ENCODE results near the gene MALAT1. TPM values are rescaled to one million over a fixed set of nuclear protein-coding genes. Genes with fewer than 3 reads are reported as not detected.

Gene MALAT1
- total and polyA plus RNA-seq, 2 of the 13 experiments (the other 11 are each of a cell fraction or from before 2014, with no cell fraction given), result 143 to 1,237 TPM

DNA sequence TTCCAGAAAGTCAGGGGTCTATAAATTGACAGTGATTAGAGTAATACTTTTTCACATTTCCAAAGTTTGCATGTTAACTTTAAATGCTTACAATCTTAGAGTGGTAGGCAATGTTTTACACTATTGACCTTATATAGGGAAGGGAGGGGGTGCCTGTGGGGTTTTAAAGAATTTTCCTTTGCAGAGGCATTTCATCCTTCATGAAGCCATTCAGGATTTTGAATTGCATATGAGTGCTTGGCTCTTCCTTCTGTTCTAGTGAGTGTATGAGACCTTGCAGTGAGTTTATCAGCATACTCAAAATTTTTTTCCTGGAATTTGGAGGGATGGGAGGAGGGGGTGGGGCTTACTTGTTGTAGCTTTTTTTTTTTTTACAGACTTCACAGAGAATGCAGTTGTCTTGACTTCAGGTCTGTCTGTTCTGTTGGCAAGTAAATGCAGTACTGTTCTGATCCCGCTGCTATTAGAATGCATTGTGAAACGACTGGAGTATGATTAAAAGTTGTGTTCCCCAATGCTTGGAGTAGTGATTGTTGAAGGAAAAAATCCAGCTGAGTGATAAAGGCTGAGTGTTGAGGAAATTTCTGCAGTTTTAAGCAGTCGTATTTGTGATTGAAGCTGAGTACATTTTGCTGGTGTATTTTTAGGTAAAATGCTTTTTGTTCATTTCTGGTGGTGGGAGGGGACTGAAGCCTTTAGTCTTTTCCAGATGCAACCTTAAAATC lies 5.3 kb downstream of the MALAT1 start:
- Histone ChIP-seq H3K4me1 (ENCODE audit: insufficient read depth, low read length) (peaks cover 57% of the 10 kb centered on the region), H3K9me3 (ENCODE audit: low read length) (no peaks in the 10 kb centered on the region), H3K79me2 (ENCODE audit: insufficient read depth, low read length) (peaks cover 70% of the 10 kb centered on the region), H3K27me3 (ENCODE audit: control insufficient read depth in 1 of 2, insufficient read depth in 2 of 2, low read length in 2 of 2) (no peaks in the 10 kb centered on the region; a peak in 2 of 5 replicates), H3K36me3 (replicated peaks in 1 of 2; ENCODE audit: control insufficient read depth in 1 of 2, insufficient read depth in 2 of 2, low read length in 2 of 2) (peaks cover 6 to 40% of the 10 kb centered on the region in 2 experiments), H3K4me2 (ENCODE audit: low read depth, low read length) (peak overlapping the region; percentile 78), H4K20me1 (ENCODE audit: insufficient read depth, low read length) (peaks cover 77% of the 10 kb centered on the region), H3K27ac (ENCODE audit: extremely low read length, insufficient read depth, low read length) (no peak overlapping the region), H2AFZ (ENCODE audit: low read length) (no peak overlapping the region), H3K4me3 (replicated peaks in 1 of 3; ENCODE audit: insufficient read depth in 1 of 3, low read depth in 2 of 3, low read length in 3 of 3) (peak overlapping the region; percentile 85 to 93 (median 89); a peak in 5 of 6 replicates), H3K9ac (ENCODE audit: insufficient read depth, low read depth, low read length) (peak overlapping the region; percentile 99)
- BruUV-seq (replicated peaks), result no TSS peak
- no peak for FAIRE-seq
- CTCF ChIA-PET (ENCODE audit: low intra/inter-chr PET ratio, low total read pairs), result no interaction called here
- intact Hi-C loops (cut with micrococcal nuclease; ENCODE audit: unreplicated experiment) (loop anchor here (2.0 kb wide), 1 partner anchor 81 kb away; the partner anchor contains the start of gene NEAT1), in situ Hi-C loops (cut with HindIII; ENCODE audit: extremely low pct_ligation_motif_present, low pct_unique_long_range_greater_than_20kb) (loop anchor here (10.0 kb wide), 1 partner anchor 49 kb away; no protein-coding TSS in a partner anchor)
- DNase-seq (ENCODE audit: low spot score), result no peak
- WGBS (ENCODE audit: low lambda C conversion rate), result 25% methylated on average over 3 of the region's 3 CpGs
- ATAC-seq, result no peak
- POLR2A ChIA-PET, result interaction anchor here (0.6 to 27.3 kb wide), 13 partner anchors 6 to 146 kb away, joined by 3 to 1590 read pairs (median 4); partner anchors contain the start of genes FRMD8, MALAT1, NEAT1 and SCYL1
- TF ChIP-seq DMAP1 (CRISPR knock-in tag; IDR thresholded peaks at IDR 0.05), result no peak
- no peak for TF ChIP-seq SETDB1 (CRISPR knock-in tag; IDR thresholded peaks at IDR 0.05; ENCODE audit: borderline replicate concordance)
- TF ChIP-seq POLR2G (IDR thresholded peaks at IDR 0.05; ENCODE audit: low read depth, low read length), result peak; percentile 61
- no peak for TF ChIP-seq SMAD1 (CRISPR knock-in tag; IDR thresholded peaks at IDR 0.05; ENCODE audit: borderline replicate concordance, low read depth)
- TF ChIP-seq ZNF629 (CRISPR knock-in tag; conservative IDR thresholded peaks at IDR 0.05), result no peak
- TF ChIP-seq HINFP (CRISPR knock-in tag; IDR thresholded peaks at IDR 0.05; ENCODE audit: low read depth), result no peak
- TF ChIP-seq ZNF12 (CRISPR knock-in tag; IDR thresholded peaks at IDR 0.05), result peak; percentile 57; the same call in 1 of the 2 replicates
- no peak for TF ChIP-seq SUZ12 (IDR thresholded peaks at IDR 0.05; ENCODE audit: low read depth, low read length)
- TF ChIP-seq TBX2 (CRISPR knock-in tag; IDR thresholded peaks at IDR 0.05; ENCODE audit: borderline replicate concordance), result no peak
- TF ChIP-seq ZNF251 (CRISPR knock-in tag; IDR thresholded peaks at IDR 0.05), result no peak
- TF ChIP-seq SP2 (CRISPR knock-in tag; IDR thresholded peaks at IDR 0.05), result no peak
- TF ChIP-seq PRPF4 (IDR thresholded peaks at IDR 0.05; ENCODE audit: low read depth, low read length, poor library complexity, severe bottlenecking), result no peak
- no peak for TF ChIP-seq NCOR1 (IDR thresholded peaks at IDR 0.05; ENCODE audit: borderline replicate concordance, low read length)
- TF ChIP-seq ZBTB20 (CRISPR knock-in tag; IDR thresholded peaks at IDR 0.05; ENCODE audit: borderline replicate concordance, low read depth), result no peak
- no peak for TF ChIP-seq PCBP1 (IDR thresholded peaks at IDR 0.05; ENCODE audit: borderline replicate concordance, low read depth, low read length)
- no peak for TF ChIP-seq SPEN (CRISPR knock-in tag; IDR thresholded peaks at IDR 0.05; ENCODE audit: low read depth)
- TF ChIP-seq RBM22 (optimal IDR thresholded peaks at IDR 0.05; ENCODE audit: low read length), result peak; percentile 84
- TF ChIP-seq ZFP90 (CRISPR knock-in tag; IDR thresholded peaks at IDR 0.05; ENCODE audit: borderline replicate concordance), result no peak
- no peak for TF ChIP-seq ZNF747 (CRISPR knock-in tag; IDR thresholded peaks at IDR 0.05; ENCODE audit: borderline replicate concordance)
- TF ChIP-seq, protein P1, sequence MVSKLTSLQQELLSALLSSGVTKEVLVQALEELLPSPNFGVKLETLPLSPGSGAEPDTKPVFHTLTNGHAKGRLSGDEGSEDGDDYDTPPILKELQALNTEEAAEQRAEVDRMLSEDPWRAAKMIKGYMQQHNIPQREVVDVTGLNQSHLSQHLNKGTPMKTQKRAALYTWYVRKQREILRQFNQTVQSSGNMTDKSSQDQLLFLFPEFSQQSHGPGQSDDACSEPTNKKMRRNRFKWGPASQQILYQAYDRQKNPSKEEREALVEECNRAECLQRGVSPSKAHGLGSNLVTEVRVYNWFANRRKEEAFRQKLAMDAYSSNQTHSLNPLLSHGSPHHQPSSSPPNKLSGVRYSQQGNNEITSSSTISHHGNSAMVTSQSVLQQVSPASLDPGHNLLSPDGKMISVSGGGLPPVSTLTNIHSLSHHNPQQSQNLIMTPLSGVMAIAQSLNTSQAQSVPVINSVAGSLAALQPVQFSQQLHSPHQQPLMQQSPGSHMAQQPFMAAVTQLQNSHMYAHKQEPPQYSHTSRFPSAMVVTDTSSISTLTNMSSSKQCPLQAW (CRISPR knock-in tag; IDR thresholded peaks at IDR 0.05), result no peak
- no peak for TF ChIP-seq GATA4 (IDR thresholded peaks at IDR 0.05; ENCODE audit: borderline replicate concordance, low read depth)
- TF ChIP-seq ZNF562 (CRISPR knock-in tag; IDR thresholded peaks at IDR 0.05; ENCODE audit: borderline replicate concordance), result no peak

Measured in HepG2 (cell line).